Fibroblast of skin of abdomen (primary cell): Measurements from ENCODE around the gene DUSP15.

Source experiments
- DNase-seq: peaks from one replicate; pipeline ENCODE4 v3.0.0-alpha.2; 2013

DUSP15 gene

DNA sequence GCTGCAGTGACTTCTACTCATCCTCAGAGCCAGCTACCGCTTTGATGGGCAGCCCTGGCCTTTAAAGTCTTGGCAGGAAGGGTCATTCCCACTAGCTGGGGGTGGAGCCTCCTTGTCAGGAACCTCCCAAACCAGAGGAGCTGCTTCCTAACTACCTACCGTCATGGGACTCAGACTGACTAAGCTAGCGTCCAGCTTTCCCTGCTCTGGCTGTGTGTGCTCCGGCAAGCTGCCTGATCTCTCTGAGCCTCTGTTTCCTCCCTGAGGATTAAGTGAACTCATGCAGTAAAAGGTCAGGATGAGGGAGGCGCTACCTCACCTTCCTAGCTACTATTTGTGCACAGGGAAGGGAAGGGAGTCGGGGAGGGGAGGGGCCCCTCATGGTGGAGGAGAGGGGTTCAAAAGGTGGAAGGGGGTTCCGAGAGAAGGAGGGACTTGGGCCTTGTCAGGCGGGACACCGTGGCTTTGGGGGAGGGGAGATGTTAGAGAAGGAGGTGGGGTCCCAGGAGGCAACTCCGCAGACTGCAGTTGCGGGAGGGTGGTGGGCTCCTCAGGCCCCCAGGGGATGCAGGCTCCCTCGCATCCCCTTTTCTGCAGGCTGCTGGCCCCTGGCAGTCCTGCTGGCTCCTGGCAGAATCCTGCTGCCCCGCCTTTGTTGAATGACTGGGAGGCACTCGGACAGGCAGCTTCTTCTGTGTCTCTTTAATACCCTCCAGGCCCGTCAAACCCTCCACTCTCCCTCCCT, 9.8 kb downstream of the DUSP15 start:
- no peak for DNase-seq

DNA sequence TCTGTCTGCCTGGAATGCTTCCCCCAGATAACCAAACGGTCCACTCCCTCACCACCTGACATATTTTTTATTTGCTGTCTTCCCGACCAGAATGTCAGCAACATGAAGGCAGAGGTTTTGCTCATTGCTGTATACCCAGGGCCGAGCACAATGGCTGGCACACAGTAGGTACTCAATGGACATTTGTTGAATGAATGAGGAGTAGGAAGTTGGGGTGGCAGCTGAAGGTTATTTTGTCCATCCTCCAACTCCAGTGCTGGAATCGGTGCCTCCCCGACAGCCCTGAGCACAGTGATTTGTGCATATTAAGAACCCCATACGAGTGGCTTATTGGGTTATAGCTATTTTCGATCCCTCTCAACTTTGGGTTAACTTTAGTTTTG, 10.3 kb downstream of the DUSP15 start:
- DNase-seq = no peak

DNA sequence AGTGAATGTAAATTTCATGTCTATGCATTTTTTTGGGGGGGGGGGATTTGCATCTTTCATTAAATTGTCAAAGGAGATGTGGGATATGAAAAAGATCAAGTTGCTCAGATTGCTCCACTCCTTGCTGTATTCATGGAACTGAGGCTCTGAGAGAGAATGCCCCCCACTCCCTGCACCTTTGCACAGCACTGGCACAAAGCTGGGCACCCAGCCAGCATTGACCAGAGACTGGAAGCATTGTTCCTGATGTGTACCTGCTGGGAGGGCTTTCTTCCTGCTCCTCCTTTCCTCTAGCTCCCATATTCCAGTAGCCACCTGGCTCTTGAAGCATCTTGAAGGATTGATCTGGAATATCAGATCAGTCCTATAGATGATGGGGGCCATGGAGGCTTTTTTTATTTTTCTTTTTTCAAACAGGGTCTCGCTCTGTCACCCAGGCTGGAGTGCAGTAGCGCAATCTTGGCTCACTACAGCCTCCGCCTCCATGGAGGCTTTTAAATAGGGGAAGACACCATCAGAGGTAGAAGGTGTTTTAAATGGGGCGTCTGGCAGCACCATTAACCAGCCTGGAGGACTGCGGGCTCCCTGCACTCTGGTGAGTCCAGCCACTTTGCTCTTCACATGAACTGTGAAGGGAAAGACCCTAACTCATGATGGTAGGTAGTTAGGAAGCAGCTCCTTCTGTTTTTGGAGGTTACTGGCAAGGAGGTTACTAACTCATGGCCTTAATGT, 10.9 kb downstream of the DUSP15 start:
- no peak for DNase-seq

DNA sequence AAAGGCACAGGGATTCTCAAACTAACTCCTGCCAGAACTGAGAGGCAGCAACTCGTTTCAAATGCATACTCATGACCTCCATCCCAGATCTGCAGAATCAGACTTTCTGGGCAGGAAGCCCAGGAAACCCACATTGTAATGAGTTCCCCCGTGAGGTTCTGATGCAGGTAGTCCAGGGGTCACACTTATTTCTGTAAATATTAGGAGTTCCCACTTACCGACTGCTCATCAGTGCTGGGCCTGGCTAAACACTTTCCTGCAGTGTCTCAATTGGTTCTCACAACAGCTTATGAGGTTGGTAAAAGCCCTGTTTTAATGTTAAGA, 11.6 kb downstream of the DUSP15 start:
- DNase-seq = no peak

DNA sequence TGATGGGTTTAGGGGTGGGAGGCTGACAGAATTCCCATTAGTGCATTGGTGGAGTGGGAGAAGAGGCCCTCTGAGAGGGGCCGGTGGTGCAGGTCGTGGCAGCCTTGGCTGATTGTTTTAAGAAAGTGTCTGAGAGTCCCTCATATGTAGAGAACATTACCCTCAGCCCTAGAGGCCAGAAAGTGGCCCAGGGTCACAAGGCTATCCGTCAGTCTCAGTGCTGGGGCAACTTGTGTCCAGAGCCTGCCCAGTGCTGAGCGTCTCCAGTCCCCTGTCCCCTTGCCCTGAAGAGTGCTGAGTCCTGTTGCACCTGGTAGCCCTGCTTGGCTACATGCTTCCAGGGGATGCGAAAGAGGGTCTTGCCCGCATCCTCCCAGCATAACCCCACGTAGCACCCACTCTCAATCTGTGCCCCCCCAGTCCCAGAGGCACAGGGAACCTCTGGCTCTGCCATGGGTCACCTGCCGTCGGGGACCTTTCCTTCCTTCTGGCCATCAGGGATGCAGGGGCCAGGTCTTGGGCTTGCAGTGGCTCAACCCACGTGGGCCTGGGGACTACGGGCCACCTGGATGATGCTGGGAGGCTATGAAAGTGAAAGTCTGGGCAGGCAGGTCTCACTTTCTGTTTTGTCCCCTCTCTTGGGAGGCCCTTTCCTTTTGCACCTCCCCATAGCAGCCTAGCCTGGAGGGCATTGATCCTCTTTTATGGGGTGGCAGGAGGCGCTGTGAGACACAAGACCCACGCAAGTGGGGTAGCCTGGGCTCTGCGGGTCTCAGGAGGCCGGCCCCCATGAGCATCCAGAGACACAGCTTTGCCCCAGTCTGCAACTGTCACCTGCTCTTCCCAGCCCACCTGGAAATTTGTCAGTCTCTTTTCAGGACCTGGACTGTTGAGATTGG, 12.2 kb downstream of the DUSP15 start:
- no peak for DNase-seq

DNA sequence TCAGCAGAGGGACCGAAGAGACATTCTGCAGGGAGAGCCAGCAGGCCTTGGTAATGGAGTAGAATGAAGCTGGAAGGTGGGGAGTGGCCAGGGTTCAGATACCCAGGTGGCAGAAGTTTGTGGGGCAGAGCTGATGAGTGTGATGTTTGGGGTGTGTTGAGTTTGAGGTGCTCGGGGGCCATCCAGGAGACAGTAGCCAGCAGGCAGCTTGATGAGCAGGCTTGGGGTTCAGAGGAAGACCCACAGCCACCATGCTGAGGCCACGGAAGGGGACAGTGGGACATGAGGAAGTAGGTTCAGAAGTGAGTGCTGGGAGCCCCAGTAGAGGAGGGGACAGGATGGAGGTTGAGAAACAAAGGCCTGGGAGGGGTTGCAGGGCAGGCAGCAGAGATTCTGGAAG, 13.8 kb downstream of the DUSP15 start:
- DNase-seq = no peak

DNA sequence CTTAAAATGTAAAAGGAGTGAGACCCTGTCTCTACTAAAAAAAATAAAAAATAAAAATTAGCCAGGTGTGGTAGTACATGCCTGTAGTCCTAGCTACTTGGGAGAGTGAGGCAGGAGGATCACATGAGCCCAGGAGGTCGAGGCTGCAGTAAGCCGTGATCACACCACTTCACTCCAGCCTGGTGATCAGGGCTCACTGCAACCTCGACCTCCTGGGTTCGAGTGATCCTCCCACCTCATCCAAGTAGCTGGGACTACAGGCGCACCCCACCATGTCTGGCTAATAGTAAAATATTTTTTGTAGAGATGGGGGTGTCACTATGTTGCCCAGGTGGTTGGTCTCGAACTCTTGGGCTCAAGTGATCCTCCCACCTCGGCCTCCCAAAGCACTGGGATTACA, 16.8 kb downstream of the DUSP15 start:
- DNase-seq = no peak

DNA sequence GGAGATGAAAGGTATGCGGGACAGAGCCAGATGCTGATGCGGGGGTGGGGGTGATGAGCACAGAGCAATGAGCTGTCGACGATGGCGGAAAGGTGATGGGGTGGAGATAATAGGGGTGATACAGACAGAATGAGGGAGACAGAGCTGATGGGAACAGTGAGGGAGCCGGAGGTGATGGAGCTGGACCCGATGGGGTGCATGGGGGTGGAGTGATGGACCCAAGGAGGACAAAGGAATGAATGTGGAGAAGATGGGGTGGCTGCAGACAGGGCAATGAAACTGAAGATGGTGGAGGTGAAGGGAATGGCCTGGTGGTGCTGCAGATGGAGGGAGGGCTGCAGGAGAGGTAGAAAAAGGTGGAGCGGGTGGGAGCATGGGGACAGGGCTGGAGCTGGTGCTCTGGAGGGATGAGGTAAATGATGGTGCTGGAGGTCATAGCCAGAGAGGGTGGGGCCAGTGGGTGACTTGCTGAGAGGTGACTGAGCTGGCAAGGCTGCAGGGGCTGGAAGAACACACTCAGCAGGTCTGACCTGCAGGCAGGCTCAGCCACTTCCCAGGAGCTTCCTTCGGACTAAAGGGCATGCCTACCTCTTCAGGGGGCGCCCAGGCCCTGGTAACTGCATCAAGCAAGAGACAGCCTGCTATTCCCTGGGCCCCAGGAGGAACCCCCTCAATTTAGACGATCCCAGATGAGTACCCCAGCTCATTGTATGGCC, 18.9 kb downstream of the DUSP15 start:
- no peak for DNase-seq

DNA sequence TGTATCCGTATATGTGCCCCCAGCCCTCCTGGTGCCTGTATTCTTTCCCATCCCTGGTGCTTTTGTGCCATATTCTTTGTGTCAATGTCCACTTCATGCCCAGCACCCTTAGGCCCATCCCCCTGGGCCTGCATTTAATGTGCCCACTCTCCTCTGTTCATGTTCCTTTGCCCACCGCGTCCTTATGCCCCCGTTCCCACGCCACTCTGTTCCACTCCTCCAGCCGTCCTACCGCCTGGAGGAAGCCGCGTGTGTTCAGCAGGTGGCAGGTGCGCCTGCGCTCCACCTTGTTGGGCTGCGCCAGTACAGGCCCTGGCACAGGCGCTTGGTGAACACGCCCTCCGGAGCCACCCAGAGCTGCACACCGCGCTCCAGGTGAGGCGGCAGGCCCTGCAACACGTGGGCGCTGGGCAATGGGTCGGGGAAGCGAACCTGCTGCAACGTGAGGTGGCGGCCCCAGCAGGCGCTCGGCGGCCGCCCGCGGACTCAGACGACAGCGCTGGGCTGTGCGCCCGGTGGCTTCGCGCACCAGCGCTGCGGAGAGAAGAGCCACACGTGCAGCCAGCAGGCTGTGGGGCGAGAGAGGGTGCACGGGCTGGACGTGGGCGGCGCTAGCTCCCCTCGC, 20.9 kb downstream of the DUSP15 start:
- no peak for DNase-seq

DNA sequence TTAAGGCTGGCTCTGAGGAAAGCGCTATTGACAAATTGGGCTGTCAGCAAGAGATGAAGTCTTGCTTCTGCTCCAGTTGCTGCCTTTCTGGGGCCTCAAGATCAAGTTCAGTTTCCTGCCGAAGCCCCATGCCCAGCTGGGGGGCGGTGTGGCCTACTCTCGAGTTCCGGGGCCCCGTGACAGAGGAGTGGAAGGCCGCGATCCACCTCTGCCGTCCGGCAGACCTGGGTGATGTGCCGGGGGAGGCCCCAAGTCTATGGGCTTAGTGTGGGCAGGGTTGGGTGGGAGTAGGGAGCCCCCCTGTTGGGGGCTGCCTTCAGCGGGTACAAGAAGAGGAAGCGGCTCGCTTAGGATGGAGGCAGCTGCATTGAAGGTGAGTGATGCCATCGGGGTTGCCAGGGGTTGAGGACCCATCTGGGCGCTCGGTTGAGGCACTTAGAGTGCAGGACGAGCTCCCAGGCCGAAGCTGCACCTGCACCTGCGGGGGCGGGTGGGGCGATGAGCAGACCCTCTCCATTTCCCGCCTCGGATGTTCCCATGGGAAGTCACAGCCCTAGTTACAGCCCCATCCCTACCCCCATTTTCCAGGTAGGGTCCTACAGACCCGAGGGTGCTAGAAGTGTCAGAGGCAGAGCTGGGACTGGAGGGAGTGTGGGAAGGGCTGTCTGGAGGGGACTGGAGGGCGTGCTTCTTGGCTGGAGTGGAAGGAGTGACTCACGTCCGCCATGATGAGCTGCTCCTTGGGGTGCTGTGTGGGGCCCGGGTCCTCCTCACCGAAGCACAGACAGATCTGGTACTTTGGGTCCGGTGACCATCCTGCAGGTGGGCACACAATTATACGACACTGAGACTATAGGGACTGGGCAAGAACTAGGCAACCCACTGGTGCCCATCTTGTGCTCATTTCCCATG, 22.0 kb downstream of the DUSP15 start:
- DNase-seq = no peak

DNA sequence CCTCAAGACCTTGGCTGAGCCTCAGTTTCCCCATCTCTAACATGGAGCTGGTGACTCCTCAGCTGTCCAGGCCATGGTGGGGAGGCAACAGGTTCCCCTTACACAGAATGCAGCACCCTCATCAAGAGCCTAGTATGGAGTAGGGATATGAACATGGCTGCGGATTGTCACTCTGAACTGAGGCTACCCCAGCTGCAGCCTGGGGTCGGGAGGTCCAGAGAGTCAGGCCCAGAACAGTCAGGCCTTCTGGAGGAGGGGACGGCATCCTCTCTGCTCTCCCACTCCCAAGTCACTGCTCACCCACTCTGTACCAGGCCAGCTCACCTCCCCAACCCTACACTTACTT, 23.6 kb downstream of the DUSP15 start:
- DNase-seq = no peak

DNA sequence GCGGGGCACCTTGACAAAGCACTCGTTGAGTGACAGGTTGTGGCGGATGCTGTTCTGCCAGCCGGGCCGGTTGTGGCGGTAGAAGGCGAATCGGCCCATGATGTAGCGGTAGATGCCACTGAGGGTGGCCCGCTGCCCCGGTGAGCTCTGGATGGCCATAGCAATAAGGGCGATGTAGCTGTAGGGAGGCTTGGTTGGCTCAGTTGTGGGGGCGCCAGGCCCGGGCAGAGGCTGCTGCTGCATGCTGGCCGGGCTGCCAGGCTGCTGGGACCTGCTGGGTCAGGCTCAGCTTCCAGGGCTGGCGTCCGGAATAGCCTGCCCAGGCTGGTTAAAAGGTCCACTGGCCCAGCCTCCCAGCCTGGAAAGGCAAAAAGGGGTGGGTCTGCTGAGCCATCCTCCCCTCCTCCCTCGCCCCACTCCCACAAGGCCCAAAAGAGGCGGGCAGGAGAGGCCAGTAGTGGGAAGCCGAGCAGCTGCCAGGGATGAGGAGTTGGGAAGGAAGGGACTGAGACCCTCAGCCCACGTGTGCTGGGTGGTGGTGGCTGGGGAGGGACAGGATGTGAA, 24.9 kb downstream of the DUSP15 start, which contains the start of gene FOXS1:
Gene FOXS1, minus strand, starts transcription at position 305 of the 564 bp plus-strand sequence. Its CDS starts 62 bp downstream, at position 243.
- DNase-seq = no peak

DNA sequence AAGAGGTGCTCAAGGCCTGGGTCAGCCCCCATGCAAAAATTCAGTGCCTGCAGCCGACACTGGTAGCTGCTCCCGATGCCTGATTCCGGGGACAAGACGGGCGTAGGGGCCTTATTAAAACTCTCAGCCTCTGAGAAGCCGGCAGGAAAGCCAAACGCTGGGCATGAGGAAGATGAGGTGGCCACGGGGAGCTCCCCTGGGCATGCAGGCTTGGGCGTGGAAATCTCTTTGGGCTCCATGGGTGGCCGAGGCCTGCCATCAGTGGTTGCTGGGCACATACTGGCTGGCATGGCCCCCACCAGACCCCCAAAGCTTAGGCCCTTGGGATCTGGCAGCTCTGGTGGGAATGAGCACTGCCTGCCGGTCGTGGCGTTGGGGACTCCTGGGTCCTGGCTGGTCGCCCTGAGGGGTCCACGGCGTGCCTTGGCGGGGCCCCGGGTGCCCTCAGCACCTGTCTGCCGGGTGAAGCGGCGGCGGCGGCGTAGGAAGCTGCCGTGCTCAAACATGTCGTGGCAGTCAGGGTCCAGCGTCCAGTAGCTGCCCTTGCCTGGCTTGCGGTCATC, 25.5 kb downstream of the DUSP15 start:
- no peak for DNase-seq

DNA sequence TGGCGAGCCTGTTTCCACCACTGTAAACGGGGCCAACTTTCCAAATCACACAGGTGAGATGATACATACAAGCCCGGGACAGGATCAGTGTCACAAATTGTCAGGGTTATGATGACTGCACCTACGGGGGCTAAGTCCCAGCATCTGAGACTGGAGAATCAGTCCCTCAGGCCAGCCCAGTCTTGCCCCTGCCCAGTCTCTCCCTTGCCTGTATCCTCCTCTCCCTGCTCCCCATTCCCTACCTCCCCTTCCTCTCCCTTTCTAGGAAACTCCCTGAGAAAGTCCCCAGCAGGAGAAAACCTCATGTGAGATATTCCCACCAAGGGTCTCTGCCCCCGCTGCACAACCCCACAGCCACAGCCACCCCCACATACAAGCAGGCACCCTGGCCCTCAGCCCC, 26.4 kb downstream of the DUSP15 start:
- no peak for DNase-seq

DNA sequence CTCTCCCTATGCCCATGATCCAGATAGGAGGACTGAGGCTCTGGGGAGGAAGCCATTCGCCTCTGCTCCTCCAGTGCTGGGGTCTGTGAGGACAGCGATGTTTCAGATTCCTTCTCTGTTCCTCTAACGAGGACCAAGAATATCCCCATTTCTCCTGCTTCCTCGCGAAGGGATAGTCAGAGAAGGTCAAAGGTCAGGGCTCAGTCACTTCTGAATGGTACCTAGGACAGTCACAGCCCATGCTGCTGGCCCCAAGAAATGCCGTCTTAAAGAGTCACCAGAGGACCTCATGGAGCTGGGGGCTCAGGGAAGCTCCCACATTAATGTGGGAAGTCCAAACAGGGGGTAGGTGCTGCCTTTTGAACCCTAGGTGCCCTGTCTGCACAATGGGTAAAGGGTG, 27.0 kb downstream of the DUSP15 start:
- DNase-seq = no peak

DNA sequence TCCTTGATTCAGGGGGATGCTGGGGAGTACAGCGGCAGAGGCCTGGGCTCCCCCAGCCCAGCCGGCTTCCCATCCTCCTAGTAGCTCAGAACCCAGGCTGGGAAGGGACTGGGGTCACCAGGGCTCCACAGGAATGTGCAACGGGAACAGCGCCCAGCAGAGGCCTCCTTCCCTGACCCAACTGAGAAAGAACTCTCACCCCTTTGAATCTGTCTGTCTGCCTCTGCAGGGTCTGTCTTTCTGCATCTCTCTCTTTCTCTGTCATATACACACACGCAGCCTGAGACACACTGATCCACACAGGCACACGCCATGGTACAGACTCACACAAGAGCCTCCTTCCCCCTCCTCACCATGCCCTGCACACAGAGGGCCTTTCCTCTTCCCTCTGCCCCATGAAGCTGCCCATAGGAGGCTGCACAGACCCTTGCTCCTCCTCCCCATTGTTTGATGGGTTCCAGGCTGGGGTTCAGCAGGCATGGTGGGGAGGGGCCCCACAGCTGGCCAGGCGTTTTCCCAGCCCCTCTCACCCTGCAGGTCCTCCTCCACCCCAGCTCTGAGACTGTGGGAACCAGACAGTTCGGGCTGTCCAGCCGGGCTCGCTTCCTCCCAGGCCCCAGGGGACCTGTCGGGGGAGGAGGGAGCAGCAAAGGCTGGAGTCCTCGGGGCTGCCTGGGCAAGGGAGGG, 27.7 kb downstream of the DUSP15 start:
- DNase-seq = peak; percentile 65

DNA sequence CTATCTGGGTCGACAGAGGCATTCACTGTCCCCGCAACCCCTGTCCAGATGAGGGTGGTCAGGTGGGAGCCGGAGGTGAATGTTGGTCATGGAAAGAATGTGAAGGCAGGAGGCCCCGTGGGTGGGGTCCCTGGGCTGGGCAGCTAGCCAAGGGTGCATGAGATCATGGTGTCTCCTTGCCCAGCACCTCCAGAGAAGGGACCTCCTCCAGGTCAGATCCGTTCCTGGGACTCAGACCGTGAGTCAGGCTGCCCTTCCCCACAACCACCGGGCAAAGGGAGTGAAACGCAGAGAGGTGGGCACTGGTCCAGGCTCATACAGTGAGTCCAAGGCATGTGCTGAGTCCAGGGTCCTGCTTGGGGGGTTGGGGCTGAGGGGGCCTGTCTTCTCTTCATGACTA, 28.4 kb downstream of the DUSP15 start:
- DNase-seq = peak; percentile 68

DNA sequence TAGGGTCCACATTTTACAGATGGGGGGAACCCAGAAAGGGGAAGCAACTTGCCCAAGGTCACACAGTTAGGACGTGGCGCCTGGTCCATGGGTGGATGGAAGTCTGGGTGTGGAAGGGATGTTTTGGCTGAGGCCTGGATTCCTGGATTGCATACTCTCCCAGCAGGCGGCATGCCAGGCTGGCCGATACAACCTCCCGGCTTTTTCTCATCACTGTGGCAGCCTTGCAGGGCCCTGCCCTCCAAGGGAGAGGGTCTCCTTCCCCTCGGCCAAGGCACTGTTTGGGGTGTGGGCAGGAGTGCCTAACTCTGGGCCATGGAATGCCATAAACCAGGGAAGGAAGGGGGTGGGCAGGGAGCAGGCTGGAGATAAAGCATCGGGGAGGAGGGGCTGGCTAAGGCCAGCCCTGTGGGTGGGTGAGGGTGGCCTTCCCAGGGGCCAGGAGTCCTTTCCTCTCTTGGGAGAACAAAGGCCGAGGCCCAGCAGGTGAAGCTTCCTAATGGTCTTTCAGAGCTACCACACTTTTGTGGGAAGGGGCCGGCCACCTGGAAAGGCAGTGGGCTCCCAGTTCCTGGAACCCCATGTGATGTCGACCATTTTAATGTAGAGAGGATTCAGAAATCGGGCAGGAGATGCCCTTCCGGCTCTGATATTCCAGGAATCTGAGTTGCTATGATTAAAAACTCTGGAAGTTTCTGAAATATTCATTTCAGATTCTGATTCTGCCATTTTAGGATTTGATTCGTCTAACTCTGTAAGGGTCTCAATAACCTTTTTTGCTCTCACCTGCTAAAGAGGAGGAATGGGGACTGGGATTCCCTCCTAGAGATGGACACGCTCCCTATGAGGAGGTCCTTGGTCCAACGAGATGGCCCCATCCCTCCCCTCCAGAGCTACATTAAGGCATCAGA, 29.2 kb downstream of the DUSP15 start:
- DNase-seq = no peak
